GM21526 (cell line): ENCODE data around the gene MORN5.
"Not testable (repeated sequence)": the region's sequence is repeated elsewhere in the genome, so short reads cannot be mapped to it uniquely, and the experiment has no call there.

ENCODE experiments used
- ATAC-seq: cut with Tn5 transposase; IDR thresholded peaks from one replicate; pipeline ENCODE4 v1.9.1; 2021; ENCODE audit warnings: moderate library complexity; ENCODE audit not compliant: unreplicated experiment, low FRiP score

Gene MORN5

GRCh38 chr9:122159026-122159924 lies at the start of gene MORN5, which contains the start of gene NDUFA8:
Gene MORN5 (plus strand): TSS chr9:122159908. CDS start chr9:122159973, 65 bp downstream.
Gene NDUFA8 (minus strand): TSS chr9:122159779. CDS start chr9:122159677, 102 bp downstream.
- ATAC-seq, result peak; percentile 93

GRCh38 chr9:122110100-122110833 lies 49.4 kb upstream of the MORN5 start:
- ATAC-seq, result no peak

DNA sequence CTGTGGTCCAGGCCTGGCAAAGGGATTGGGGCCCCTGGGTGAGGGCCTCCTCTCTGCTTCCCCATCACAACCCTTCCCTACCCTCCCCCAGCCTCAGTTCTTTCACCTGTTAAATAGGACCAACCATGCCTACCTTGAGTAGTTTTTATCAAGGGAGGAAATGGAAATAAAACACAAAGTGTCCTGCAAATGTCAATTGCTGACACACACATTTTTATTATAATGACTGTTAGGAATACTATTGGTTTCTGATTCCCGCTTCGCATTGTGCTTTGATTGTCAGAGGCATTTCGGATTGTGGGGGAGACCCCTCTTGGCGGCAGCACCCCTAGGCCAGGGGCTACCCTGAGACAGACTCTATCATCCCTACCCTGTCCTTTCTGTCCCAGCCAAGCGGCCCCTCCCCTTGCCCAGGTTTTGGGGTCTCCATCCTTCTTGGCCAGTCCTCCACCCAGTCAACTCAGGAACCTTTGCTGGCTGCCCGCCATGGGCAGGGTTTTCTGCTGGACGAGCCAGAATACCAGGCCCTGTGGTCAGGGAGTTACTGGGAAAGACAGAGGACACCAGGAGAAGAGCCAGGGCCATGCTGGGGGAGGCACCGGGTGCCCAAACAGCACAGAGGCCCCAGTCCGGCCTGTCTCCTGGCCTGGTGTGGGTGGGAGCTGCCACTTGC lies 48.2 kb upstream of the MORN5 start:
- no peak for ATAC-seq

DNA sequence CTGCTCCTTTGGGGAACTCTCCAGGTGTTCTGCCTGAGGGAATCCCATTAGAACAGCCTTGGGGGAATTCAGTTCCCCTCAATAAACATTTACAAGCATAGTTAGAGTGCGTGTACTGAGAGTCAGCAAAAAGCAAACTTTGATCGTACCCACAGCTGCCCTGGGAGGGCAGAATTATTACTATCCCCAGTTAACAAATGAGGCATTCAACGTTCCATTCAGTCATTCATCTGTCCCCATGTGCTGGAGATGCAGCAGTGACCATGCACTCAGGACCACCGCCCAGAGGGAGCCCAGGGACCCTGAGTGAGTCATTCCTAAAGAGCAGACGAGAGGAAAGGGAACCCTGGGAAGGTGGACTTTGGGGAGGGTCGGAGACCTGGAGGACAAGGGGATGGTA lies 47.5 kb upstream of the MORN5 start:
- ATAC-seq, result no peak

DNA sequence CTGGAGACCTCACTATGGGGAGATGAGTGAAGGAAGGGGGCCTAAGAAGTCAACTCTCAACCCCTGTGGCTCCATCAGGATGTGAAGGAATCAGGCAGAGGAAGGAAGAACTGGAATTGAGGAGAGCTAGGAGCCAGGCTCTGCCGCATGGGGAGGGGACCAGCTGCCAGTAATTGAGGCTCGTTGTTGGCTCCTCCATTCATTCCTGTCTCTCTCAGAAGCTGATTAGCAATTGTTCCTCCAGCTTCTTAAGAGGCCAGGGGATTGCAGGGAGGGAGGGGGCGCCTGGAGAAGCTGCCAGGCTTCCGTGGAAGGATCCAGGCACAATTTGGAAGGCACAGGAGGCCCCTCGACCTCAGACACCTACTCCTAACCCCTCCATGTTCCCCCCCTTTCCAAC lies 46.1 kb upstream of the MORN5 start:
- ATAC-seq, result no peak

DNA sequence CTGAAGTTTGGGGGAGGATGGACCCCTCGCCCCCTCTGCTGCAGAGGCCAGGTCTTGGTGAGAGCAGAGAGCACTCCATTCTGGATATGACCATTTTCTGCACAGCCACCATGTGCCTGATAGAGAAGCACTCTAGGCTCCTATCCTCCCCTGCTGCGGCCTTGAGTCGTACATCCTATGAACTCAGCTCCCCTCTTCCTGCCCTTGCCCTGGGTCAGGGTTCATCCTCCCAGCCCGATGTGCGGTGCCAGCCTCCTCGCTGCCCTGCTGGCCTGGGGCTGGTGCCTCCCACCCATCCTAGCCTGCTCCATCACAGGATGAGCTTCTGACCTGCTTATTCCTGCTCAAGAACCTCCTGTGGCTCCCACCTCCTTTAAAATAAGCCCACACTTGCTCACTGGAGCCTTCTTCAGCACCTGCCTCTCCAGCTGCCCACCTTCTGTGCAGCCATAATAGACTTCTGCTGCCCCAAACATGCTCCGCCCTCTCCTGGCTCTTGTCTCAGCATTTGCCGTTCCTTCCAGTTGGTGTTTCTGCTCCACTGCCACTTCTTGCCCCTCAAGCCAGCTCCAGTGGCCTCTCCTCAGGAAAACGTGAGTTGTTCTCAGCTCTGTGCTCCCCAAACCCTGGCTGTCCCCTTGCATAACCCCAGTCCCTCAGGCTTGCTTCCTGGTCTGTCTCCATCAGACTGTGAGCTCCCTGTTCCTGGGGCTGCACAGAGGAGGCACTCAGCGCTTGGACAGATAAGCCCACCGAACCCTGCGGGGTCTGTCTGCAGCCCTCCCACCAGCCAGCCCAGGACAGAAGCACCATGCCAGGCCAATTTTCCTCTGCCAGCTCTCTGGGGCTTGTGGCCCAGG lies 44.3 kb upstream of the MORN5 start:
- ATAC-seq, result no peak

DNA sequence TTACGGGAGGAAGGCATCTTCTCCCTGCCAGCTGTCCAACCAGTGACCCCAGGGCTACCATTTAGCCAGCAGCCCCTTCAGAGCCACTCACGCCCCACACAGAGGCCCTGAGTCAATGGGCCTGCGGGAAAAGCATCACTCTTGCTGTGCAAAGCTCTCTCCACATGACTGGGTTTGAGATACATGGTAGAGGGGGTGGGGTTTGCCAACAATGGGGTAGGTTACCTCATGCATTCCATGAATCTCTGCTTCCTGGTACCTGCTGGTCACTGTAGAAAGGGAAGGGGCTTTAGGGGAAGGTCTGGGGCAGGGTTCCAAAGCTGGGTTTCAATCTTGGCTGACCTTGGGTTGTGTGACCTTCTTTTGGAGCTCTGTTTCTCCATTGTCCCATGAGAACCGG lies 43.7 kb upstream of the MORN5 start:
- no peak for ATAC-seq

DNA sequence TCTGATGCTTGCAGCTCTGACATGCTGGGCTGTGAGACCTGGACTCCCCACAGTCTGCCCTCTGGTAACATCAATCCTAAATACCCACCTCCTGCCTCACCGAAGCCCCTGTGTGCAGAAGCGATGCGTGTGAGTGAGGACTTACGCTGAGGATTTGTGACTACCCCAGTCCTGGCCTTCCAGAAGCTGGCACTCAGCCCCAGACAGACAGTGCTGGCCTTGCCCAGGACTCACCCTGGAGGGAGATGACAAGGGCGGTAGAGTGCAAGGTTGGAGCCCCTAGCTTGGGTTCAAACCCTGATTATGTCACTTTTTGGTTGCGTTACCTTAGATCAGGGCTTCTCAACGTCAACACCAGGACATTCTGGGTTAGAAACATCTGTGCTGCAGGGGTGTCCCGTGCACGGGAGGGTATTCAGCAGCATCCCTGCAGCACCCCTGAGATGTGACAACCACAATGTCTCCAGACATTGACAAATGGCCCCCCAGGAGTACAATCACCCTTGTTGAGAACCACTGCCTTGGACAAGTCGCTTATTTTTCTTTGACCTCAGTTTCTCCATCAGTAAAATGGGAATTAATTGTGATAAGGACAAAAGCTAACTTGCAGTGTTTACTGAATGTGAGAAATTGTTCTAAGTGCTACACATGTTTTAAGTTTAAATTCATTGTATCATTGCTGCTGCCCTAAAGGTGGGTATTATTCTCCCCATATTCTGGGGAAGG lies 43.1 kb upstream of the MORN5 start:
- no peak for ATAC-seq

DNA sequence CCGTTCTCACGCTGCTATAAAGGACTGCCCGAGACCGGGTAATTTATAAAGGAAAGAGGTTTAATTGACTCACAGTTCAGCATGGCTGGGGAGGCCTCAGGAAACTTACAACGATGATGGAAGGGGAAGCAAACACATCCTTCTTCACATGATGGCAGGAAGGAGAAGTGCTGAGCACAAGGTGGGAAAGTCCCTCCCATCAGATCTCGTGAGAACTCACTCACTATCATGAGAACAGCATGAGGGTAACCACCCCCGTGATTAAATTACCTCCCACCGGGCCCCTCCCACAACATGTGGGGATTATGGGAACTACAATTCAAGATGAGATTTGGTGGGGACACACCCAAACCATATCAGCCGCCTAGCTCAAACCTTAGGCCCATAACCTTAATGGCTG lies 42.5 kb upstream of the MORN5 start:
- not testable (repeated sequence) for ATAC-seq

GRCh38 chr9:122118343-122119165 lies 41.2 kb upstream of the MORN5 start:
- no peak for ATAC-seq

DNA sequence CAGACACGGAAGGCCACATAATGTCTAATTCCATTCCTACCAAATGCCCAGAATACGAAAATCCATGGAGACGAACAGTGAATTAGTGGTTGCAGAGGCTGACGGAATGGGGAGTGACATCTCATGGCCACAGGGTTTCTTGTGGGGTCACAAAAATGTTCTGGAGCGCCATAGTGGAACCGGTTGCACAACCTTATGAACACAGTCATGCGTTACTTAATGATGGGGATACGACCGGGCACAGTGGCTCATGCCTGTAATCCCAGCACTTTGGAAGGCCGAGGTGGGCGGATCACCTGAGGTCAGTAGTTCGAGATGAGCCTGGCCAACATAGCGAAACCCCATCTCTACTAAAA lies 40.6 kb upstream of the MORN5 start:
- ATAC-seq, result no peak

DNA sequence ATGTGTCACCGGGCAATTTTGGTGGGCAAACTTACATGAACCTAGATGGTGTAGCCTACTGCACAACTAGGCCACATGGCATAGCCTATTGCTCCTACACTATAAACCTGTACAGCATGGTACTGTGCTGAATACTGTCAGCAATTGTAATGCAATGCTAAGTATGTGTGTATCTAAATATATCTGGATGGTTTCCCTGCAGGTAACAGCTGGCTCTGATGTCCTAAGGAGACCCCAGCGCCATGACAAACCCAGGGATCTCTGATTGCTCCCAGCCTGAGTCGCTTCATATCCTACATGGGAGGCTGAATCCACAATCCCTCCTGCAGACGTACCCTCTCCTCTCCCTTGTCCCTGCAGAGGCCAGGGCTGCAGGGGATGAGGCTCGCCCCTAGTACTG lies 40.0 kb upstream of the MORN5 start:
- no peak for ATAC-seq

DNA sequence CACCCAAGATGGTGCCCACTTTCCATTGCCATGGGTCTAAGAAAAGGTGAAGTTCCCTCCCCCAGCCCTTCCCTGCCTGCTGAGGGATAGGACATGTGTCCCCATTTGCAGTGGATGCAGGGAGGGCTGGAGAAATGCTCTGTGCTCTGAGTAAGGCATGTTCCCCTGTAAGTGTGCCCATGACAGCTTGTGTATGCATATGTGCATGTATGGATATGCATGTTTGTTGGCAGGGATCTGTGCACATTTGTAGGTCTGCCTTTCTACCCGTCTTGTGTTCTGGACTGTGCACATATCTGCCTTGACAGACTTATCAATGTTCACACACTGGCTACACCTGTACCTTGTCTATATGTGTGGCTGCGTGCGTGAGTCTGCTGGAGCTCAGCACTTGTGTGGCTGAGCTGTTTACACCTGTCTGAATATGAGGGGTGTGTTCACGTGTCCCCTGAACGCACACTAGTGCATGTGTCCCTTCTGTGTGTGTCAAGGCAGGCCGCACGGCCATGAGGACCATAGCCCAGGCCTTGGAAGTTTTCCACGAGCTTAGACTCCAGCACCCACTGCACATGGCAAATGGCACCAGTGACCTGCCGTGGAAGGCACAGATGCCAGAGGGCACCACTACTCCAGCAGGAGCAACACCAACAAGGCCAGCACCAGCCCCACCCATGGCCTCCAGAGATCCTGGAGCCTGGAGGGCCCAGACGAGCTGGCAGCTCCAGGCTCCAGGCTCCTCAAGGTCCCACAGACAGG lies 39.2 kb upstream of the MORN5 start:
- ATAC-seq, result no peak

DNA sequence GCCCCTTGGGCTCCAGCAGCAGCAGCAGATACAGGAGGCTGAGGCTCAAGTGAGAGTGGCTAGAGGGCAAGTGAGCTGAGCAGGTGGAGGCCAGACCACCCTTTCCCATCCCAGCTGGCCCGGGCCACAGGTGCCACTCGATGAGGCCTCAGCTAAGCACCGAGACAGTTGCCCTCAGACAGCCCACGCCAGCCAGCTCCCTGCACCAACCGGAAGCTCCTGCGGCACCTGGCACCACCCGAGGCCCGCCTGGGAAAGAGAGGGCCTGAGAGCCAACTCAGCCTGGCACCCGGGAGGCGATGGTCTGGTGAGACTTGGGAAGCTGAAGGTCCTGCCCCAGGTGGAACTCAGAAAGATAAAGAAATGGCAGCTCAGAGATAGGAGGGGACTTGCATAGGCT lies 38.3 kb upstream of the MORN5 start:
- no peak for ATAC-seq

- no peak for ATAC-seq
Measured at GRCh38 chr9:122121931-122122330, 37.8 kb upstream of the MORN5 start.

DNA sequence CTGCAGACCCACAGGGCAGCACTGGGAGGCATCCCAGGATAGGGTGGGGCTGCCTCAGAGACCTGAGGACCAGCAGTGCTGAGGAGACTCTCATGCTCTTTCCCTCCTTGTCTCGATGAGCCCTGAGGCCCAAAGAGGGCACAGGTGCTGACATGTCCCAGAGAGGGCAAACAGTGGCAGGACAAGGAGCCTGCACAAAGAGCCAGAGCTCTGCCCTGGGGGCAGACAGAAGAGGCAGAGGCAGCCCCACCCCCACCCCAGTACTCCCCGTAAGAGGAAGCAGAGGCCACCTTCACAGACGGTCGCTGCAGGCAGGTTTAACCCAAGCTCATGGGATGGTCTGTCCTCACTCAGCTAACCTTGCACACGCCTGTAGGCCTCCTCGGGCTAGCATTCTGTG lies 37.2 kb upstream of the MORN5 start:
- no peak for ATAC-seq

- no peak for ATAC-seq
Measured at GRCh38 chr9:122122903-122123632, 36.6 kb upstream of the MORN5 start.
